Upper lobe of left lung (tissue), 6 donors: ENCODE measurements around the gene AHRR. TPM values are rescaled to one million over a fixed set of nuclear protein-coding genes. Genes with fewer than 3 reads are reported as not detected.
A peak's percentile ranks its signal among the peaks of the same experiment; 100 is the strongest.
"Not testable (repeated sequence)": the region's sequence is repeated elsewhere in the genome, so short reads cannot be mapped to it uniquely, and the experiment has no call there.

ENCODE experiments used
- ATAC-seq, 2 donors: fragments of 200-7000 bp; cut with Tn5 transposase; one replicate each; pipeline ENCODE4 v1.9.1; 2022; ENCODE audit warnings: mild to moderate bottlenecking in 2 of 2, moderate library complexity in 2 of 2; ENCODE audit not compliant: low FRiP score in 2 of 2
- DNase-seq, 2 donors: peaks; one replicate each; pipeline ENCODE4 v3.0.0-alpha.2; 2019 to 2020
- H3K27ac ChIP-seq, 4 donors: fragments of 200-600 bp; sonication (generic); one replicate each; pipeline ENCODE4 v1.5.1; 2016 to 2019
- H3K27me3 ChIP-seq, 4 donors: fragments of 200-600 bp; sonication (generic); one replicate each; pipeline ENCODE4 v1.5.1; 2017 to 2019
- H3K36me3 ChIP-seq, 4 donors: fragments of 200-600 bp; sonication (generic); one replicate each; pipeline ENCODE4 v1.5.1; 2016 to 2019
- H3K4me1 ChIP-seq, 4 donors: fragments of 200-600 bp; sonication (generic); one replicate each; pipeline ENCODE4 v1.5.1; 2018 to 2019
- H3K4me3 ChIP-seq, 4 donors: fragments of 200-600 bp; sonication (generic); one replicate each; pipeline ENCODE4 v1.5.1; 2017 to 2019; ENCODE audit warnings: mild to moderate bottlenecking in 2 of 4, moderate library complexity in 1 of 4
- H3K9me3 ChIP-seq, 4 donors: fragments of 200-600 bp; sonication (generic); one replicate each; pipeline ENCODE4 v1.5.1; 2018 to 2019
- CTCF ChIP-seq, 6 experiments: fragments of 450-650 bp in 4 of 6; fragments of 200-600 bp in 2 of 6; sonication (generic) in 2 of 6; IDR thresholded peaks; one replicate each; pipeline ENCODE4 v1.5.1; 2016 to 2019; ENCODE audit warnings: antibody characterized with exemption in 6 of 6
- EP300 ChIP-seq, 4 donors: sonication (generic); formaldehyde crosslinking; IDR thresholded peaks; one replicate each; pipeline ENCODE4 v1.5.1; 2017; ENCODE audit warnings: antibody characterized with exemption in 4 of 4, control low read depth in 2 of 4
- POLR2A ChIP-seq, 4 donors: fragments of 450-650 bp; IDR thresholded peaks; one replicate each; pipeline ENCODE4 v1.5.1; 2016 to 2017; ENCODE audit warnings: antibody characterized with exemption in 4 of 4, mild to moderate bottlenecking in 2 of 4
- POLR2AphosphoS5 ChIP-seq, 2 donors: sonication (generic); formaldehyde crosslinking; IDR thresholded peaks; one replicate each; pipeline ENCODE4 v1.5.1; 2017; ENCODE audit warnings: antibody characterized with exemption in 2 of 2
- WGBS, 2 donors: methylation state at CpG; one replicate each; pipeline ENCODE4 v1.1.5; 2017 to 2018; 5-methylcytosine and 5-hydroxymethylcytosine counted together
- total RNA-seq, 6 donors: library from RNA; depleted of rRNA in 4 of 6; stranded (reverse); fragments of >200 nt in 4 of 6; gene quantifications; one replicate each; pipeline versions ENCODE4 v1.1.0 to v1.2.1, GENCODE V29; 2016 to 2021
- donor health status: DM: no; HTN: no; CAD: no; lungs with moderate emphysema.
- donor health status: DM: no; HTN: yes; CAD: no; lungs with severe emphysema.

The AHRR gene
- total RNA-seq, 6 donors from 2014 or later: 1.3 to 8.6 (median 4.4) TPM

GRCh38 chr5:308672-309271, 12.7 kb upstream of the AHRR start:
- 74 to 80% methylated on average over 18 of the region's 18 CpGs for WGBS, 2 donors
- H3K27me3 ChIP-seq: no peaks in the 10 kb centered on the region
- ATAC-seq (no peak), DNase-seq (no peak)
- H3K9me3 ChIP-seq: no peaks in the 10 kb centered on the region
- peaks cover 8 to 78% (median 38%) of the 10 kb centered on the region in 4 donors for H3K36me3 ChIP-seq
- no peak overlapping the region for H3K27ac ChIP-seq
- no peak for TF ChIP-seq POLR2AphosphoS5 (IDR thresholded peaks at IDR 0.05)
- peak in 1 of 6 experiments; percentile 5 for TF ChIP-seq CTCF (IDR thresholded peaks at IDR 0.05)
- no peak for TF ChIP-seq EP300 (IDR thresholded peaks at IDR 0.05)
- TF ChIP-seq POLR2A (IDR thresholded peaks at IDR 0.05): no peak
- H3K4me1 ChIP-seq: no peaks in the 10 kb centered on the region
- no peak overlapping the region for H3K4me3 ChIP-seq

- H3K9me3 ChIP-seq, DNase-seq, H3K4me1 ChIP-seq, ATAC-seq, H3K27me3 ChIP-seq, H3K27ac ChIP-seq, H3K4me3 ChIP-seq: not testable (repeated sequence)
- peaks cover 11 to 88% (median 46%) of the 10 kb centered on the region in 4 donors for H3K36me3 ChIP-seq
- 93 to 100% methylated on average over 3 of the region's 21 CpGs for WGBS, 2 donors
Observed at GRCh38 chr5:309831-310230, 11.7 kb upstream of the AHRR start.

GRCh38 chr5:310516-310915, 11.0 kb upstream of the AHRR start:
- no peak for DNase-seq

GRCh38 chr5:310941-311434, 10.5 kb upstream of the AHRR start:
- no peak for TF ChIP-seq POLR2A (IDR thresholded peaks at IDR 0.05)
- DNase-seq (no peak), ATAC-seq (no peak)
- H3K4me1 ChIP-seq: no peaks in the 10 kb centered on the region
- no peaks in the 10 kb centered on the region for H3K9me3 ChIP-seq
- 77 to 80% methylated on average over 15 to 16 of the region's 16 CpGs for WGBS, 2 donors
- H3K27ac ChIP-seq: no peak overlapping the region
- no peaks in the 10 kb centered on the region for H3K27me3 ChIP-seq
- H3K36me3 ChIP-seq: peaks cover 17 to 89% (median 56%) of the 10 kb centered on the region in 4 donors
- no peak overlapping the region for H3K4me3 ChIP-seq

More at GRCh38 chr5:310516-310915, 11.0 kb upstream of the AHRR start:
- Histone ChIP-seq H3K4me3 (no peak overlapping the region), H3K27ac (no peak overlapping the region), H3K27me3 (no peaks in the 10 kb centered on the region), H3K4me1 (no peaks in the 10 kb centered on the region), H3K36me3 (peaks cover 17 to 89% (median 53%) of the 10 kb centered on the region in 4 donors), H3K9me3 (no peaks in the 10 kb centered on the region)
- 88 to 96% methylated on average over 6 to 9 of the region's 9 CpGs for WGBS, 2 donors
- TF ChIP-seq EP300 (IDR thresholded peaks at IDR 0.05) (no peak), POLR2AphosphoS5 (IDR thresholded peaks at IDR 0.05) (no peak)
- no peak for ATAC-seq

- no peaks in the 10 kb centered on the region for H3K4me1 ChIP-seq
- H3K27me3 ChIP-seq: no peaks in the 10 kb centered on the region
- H3K9me3 ChIP-seq: no peaks in the 10 kb centered on the region
- WGBS, 2 donors: 88 to 92% methylated on average over 4 to 8 of the region's 8 CpGs
- H3K27ac ChIP-seq: no peak overlapping the region
- no peak for DNase-seq
- H3K4me3 ChIP-seq: no peak overlapping the region
- peaks cover 13 to 89% (median 57%) of the 10 kb centered on the region in 4 donors for H3K36me3 ChIP-seq
- no peak for TF ChIP-seq POLR2A (IDR thresholded peaks at IDR 0.05)
- no peak for TF ChIP-seq POLR2AphosphoS5 (IDR thresholded peaks at IDR 0.05)
- no peak for TF ChIP-seq EP300 (IDR thresholded peaks at IDR 0.05)
- no peak for TF ChIP-seq CTCF (IDR thresholded peaks at IDR 0.05)
- no peak for ATAC-seq
Observed at GRCh38 chr5:311963-312362, 9.6 kb upstream of the AHRR start.

GRCh38 chr5:312845-313244, 8.7 kb upstream of the AHRR start:
- Histone ChIP-seq H3K4me3 (no peak overlapping the region), H3K4me1 (peaks cover 0 to 6% (median 0%) of the 10 kb centered on the region in 4 donors), H3K36me3 (peaks cover 13 to 85% (median 52%) of the 10 kb centered on the region in 4 donors), H3K9me3 (no peaks in the 10 kb centered on the region), H3K27ac (no peak overlapping the region), H3K27me3 (no peaks in the 10 kb centered on the region)
- 79 to 80% methylated on average over 12 of the region's 12 CpGs for WGBS, 2 donors
- ATAC-seq (no peak), DNase-seq (no peak)
- TF ChIP-seq EP300 (IDR thresholded peaks at IDR 0.05): no peak
- no peak for TF ChIP-seq POLR2AphosphoS5 (IDR thresholded peaks at IDR 0.05)
- no peak for TF ChIP-seq CTCF (IDR thresholded peaks at IDR 0.05)
- no peak for TF ChIP-seq POLR2A (IDR thresholded peaks at IDR 0.05)
